ENCODE measurements around the gene PDCD6IP.

The PDCD6IP gene

GRCh38 chr3:33860373-33861050, 62.1 kb downstream of the PDCD6IP start:
- Histone ChIP-seq H3K27ac (no peak overlapping the region), H3K27me3 (replicated peaks) (no peaks in the 10 kb centered on the region), H3K36me3 (replicated peaks) (peaks cover 25% of the 10 kb centered on the region), H3K4me3 (ENCODE audit: low read depth, low read length) (no peak overlapping the region)
- TF ChIP-seq CTCF (IDR thresholded peaks at IDR 0.05; ENCODE audit: low read depth, low read length, missing control alignments) = no peak
- in situ Hi-C loops (cut with HindIII; ENCODE audit: low pct_ligation_motif_present, low sequenced_read_pairs) = no loop called here
- no peak for DNase-seq

- peaks cover 37% of the 10 kb centered on the region for H3K36me3 ChIP-seq (replicated peaks)
- in situ Hi-C loops (cut with HindIII; ENCODE audit: low pct_ligation_motif_present, low sequenced_read_pairs) = no loop called here
- DNase-seq = no peak
- H3K27me3 ChIP-seq (replicated peaks) = no peaks in the 10 kb centered on the region
- TF ChIP-seq CTCF (IDR thresholded peaks at IDR 0.05; ENCODE audit: low read depth, low read length, missing control alignments) = no peak
- H3K27ac ChIP-seq = no peak overlapping the region
- no peak overlapping the region for H3K4me3 ChIP-seq (ENCODE audit: low read depth, low read length)
These were observed 66.7 kb downstream of the PDCD6IP start for GRCh38 chr3:33865133-33865532.

GRCh38 chr3:33868309-33868708, 69.9 kb downstream of the PDCD6IP start:
- Histone ChIP-seq H3K36me3 (replicated peaks) (peaks cover 32% of the 10 kb centered on the region), H3K4me3 (ENCODE audit: low read depth, low read length) (no peak overlapping the region), H3K27ac (no peak overlapping the region), H3K27me3 (replicated peaks) (no peaks in the 10 kb centered on the region)
- in situ Hi-C loops (cut with HindIII; ENCODE audit: low pct_ligation_motif_present, low sequenced_read_pairs) = no loop called here
- no peak for TF ChIP-seq CTCF (IDR thresholded peaks at IDR 0.05; ENCODE audit: low read depth, low read length, missing control alignments)
- no peak for DNase-seq

- in situ Hi-C loops (cut with HindIII; ENCODE audit: low pct_ligation_motif_present, low sequenced_read_pairs) = no loop called here
- no peaks in the 10 kb centered on the region for H3K27me3 ChIP-seq (replicated peaks)
- H3K36me3 ChIP-seq (replicated peaks) = peaks cover 26% of the 10 kb centered on the region
- H3K27ac ChIP-seq = no peak overlapping the region
- TF ChIP-seq CTCF (IDR thresholded peaks at IDR 0.05; ENCODE audit: low read depth, low read length, missing control alignments) = no peak
- no peak overlapping the region for H3K4me3 ChIP-seq (ENCODE audit: low read depth, low read length)
- DNase-seq = no peak
These were observed 71.5 kb downstream of the PDCD6IP start for GRCh38 chr3:33869977-33870376.

- in situ Hi-C loops (cut with HindIII; ENCODE audit: low pct_ligation_motif_present, low sequenced_read_pairs) = no loop called here
- no peaks in the 10 kb centered on the region for H3K27me3 ChIP-seq (replicated peaks)
- TF ChIP-seq CTCF (IDR thresholded peaks at IDR 0.05; ENCODE audit: low read depth, low read length, missing control alignments) = no peak
- H3K27ac ChIP-seq = no peak overlapping the region
- no peak overlapping the region for H3K4me3 ChIP-seq (ENCODE audit: low read depth, low read length)
- DNase-seq = no peak
- peaks cover 6% of the 10 kb centered on the region for H3K36me3 ChIP-seq (replicated peaks)
These were observed 76.4 kb downstream of the PDCD6IP start for GRCh38 chr3:33874815-33875214.

GRCh38 chr3:33875680-33876079, 77.2 kb downstream of the PDCD6IP start:
- no peak overlapping the region for H3K27ac ChIP-seq
- H3K36me3 ChIP-seq (replicated peaks) = no peaks in the 10 kb centered on the region
- no peak overlapping the region for H3K4me3 ChIP-seq (ENCODE audit: low read depth, low read length)
- in situ Hi-C loops (cut with HindIII; ENCODE audit: low pct_ligation_motif_present, low sequenced_read_pairs) = no loop called here
- no peak for TF ChIP-seq CTCF (IDR thresholded peaks at IDR 0.05; ENCODE audit: low read depth, low read length, missing control alignments)
- no peaks in the 10 kb centered on the region for H3K27me3 ChIP-seq (replicated peaks)
- no peak for DNase-seq

All from brain microvascular endothelial cell (primary cell).